ENCODE data around the gene NPDC1.

The NPDC1 gene

GRCh38 chr9:137082925-137083290 lies 36.9 kb upstream of the NPDC1 start:
- H3K79me2 ChIP-seq (ENCODE audit: insufficient read depth, low read depth) = no peaks in the 10 kb centered on the region
- H3K4me2 ChIP-seq = no peak overlapping the region
- H3K36me3 ChIP-seq (ENCODE audit: insufficient read depth) = no peaks in the 10 kb centered on the region
- H3K27ac ChIP-seq = no peak overlapping the region
- H3K9ac ChIP-seq = no peak overlapping the region
- H3K27me3 ChIP-seq (ENCODE audit: insufficient read depth, low read depth) = no peaks in the 10 kb centered on the region; the same call in 1 of the 2 replicates
- peaks cover 12% of the 10 kb centered on the region for H3K4me1 ChIP-seq (ENCODE audit: low read depth, poor library complexity, severe bottlenecking)
- no peak overlapping the region for H3K4me3 ChIP-seq (IDR thresholded peaks at IDR 0.05; ENCODE audit: insufficient read depth, low read depth, low read length)
- H4K20me1 ChIP-seq (ENCODE audit: insufficient read depth) = no peaks in the 10 kb centered on the region
- H2AFZ ChIP-seq (ENCODE audit: low read depth) = no peak overlapping the region
- no peak for TF ChIP-seq CTCF (conservative IDR thresholded peaks at IDR 0.05; ENCODE audit: low read depth, low read length)

GRCh38 chr9:137082222-137082924 lies 36.4 kb upstream of the NPDC1 start:
- H3K79me2 ChIP-seq (ENCODE audit: insufficient read depth, low read depth) = no peaks in the 10 kb centered on the region
- no peak overlapping the region for H3K4me2 ChIP-seq
- no peak for TF ChIP-seq CTCF (conservative IDR thresholded peaks at IDR 0.05; ENCODE audit: low read depth, low read length)
- H2AFZ ChIP-seq (ENCODE audit: low read depth) = no peak overlapping the region
- H3K36me3 ChIP-seq (ENCODE audit: insufficient read depth) = no peaks in the 10 kb centered on the region
- no peaks in the 10 kb centered on the region; the same call in 1 of the 2 replicates for H3K27me3 ChIP-seq (ENCODE audit: insufficient read depth, low read depth)
- H3K4me3 ChIP-seq (IDR thresholded peaks at IDR 0.05; ENCODE audit: insufficient read depth, low read depth, low read length) = no peak overlapping the region
- H3K27ac ChIP-seq = no peak overlapping the region
- no peak overlapping the region for H3K9ac ChIP-seq
- no peaks in the 10 kb centered on the region for H4K20me1 ChIP-seq (ENCODE audit: insufficient read depth)
- H3K4me1 ChIP-seq (ENCODE audit: low read depth, poor library complexity, severe bottlenecking) = peaks cover 6% of the 10 kb centered on the region

- H3K27ac ChIP-seq = no peak overlapping the region
- no peak overlapping the region for H3K4me3 ChIP-seq (IDR thresholded peaks at IDR 0.05; ENCODE audit: insufficient read depth, low read depth, low read length)
- no peak for TF ChIP-seq CTCF (conservative IDR thresholded peaks at IDR 0.05; ENCODE audit: low read depth, low read length)
- H3K79me2 ChIP-seq (ENCODE audit: insufficient read depth, low read depth) = no peaks in the 10 kb centered on the region
- H3K27me3 ChIP-seq (ENCODE audit: insufficient read depth, low read depth) = peaks cover 5% of the 10 kb centered on the region; the same call in 1 of the 2 replicates
- peaks cover 2% of the 10 kb centered on the region for H3K4me1 ChIP-seq (ENCODE audit: low read depth, poor library complexity, severe bottlenecking)
- no peaks in the 10 kb centered on the region for H3K36me3 ChIP-seq (ENCODE audit: insufficient read depth)
- H4K20me1 ChIP-seq (ENCODE audit: insufficient read depth) = no peaks in the 10 kb centered on the region
- H2AFZ ChIP-seq (ENCODE audit: low read depth) = no peak overlapping the region
- no peak overlapping the region for H3K4me2 ChIP-seq
- no peak overlapping the region for H3K9ac ChIP-seq
These were observed 34.5 kb upstream of the NPDC1 start for GRCh38 chr9:137080260-137081122.

- TF ChIP-seq CTCF (conservative IDR thresholded peaks at IDR 0.05; ENCODE audit: low read depth, low read length) = no peak
- H3K36me3 ChIP-seq (ENCODE audit: insufficient read depth) = no peaks in the 10 kb centered on the region
- no peaks in the 10 kb centered on the region for H3K4me1 ChIP-seq (ENCODE audit: low read depth, poor library complexity, severe bottlenecking)
These were observed 33.4 kb upstream of the NPDC1 start for GRCh38 chr9:137079401-137079787.

More at GRCh38 chr9:137079401-137079787, 33.4 kb upstream of the NPDC1 start:
- no peak overlapping the region for H3K9ac ChIP-seq
- no peaks in the 10 kb centered on the region for H4K20me1 ChIP-seq (ENCODE audit: insufficient read depth)
- H3K27ac ChIP-seq = no peak overlapping the region
- H3K4me2 ChIP-seq = no peak overlapping the region
- H3K79me2 ChIP-seq (ENCODE audit: insufficient read depth, low read depth) = no peaks in the 10 kb centered on the region
- H3K27me3 ChIP-seq (ENCODE audit: insufficient read depth, low read depth) = peaks cover 5% of the 10 kb centered on the region; the same call in 1 of the 2 replicates
- H3K4me3 ChIP-seq (IDR thresholded peaks at IDR 0.05; ENCODE audit: insufficient read depth, low read depth, low read length) = no peak overlapping the region
- H2AFZ ChIP-seq (ENCODE audit: low read depth) = no peak overlapping the region
